Measurements from ENCODE around the gene VPS13D. TPM values are rescaled to one million over a fixed set of nuclear protein-coding genes. Genes with fewer than 3 reads are reported as not detected.
A peak's percentile ranks its signal among the peaks of the same experiment; 100 is the strongest.

The VPS13D gene
- total and polyA plus RNA-seq, 4 donors, result 38.5 to 72.2 (median 46.0) TPM

DNA sequence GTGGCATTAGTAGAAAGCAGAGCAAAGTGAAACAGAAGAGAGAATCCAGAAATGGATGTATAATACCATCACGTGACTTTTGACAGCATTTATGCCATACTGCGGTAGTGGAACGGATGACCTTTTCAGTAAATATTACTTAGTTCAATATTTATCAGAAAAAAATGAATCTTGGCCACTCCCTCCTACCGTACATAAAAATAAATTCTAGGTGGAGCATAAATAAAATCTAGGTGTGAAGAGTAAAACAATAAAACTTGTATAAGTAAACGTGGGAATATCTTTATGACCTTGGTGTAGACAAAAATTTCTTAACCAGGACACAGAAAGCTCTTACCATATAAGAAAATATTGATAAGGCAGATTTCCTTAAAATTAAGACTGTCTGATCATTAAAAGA lies 182.6 kb downstream of the VPS13D start:
- no peak overlapping the region for H3K4me3 ChIP-seq (ENCODE audit: low read depth, low read length)
- no peaks in the 10 kb centered on the region for H3K27me3 ChIP-seq (ENCODE audit: control insufficient read depth, insufficient read depth, low read length)
- peaks cover 5% of the 10 kb centered on the region for H3K4me1 ChIP-seq (ENCODE audit: control insufficient read depth, insufficient read depth, low read length)
- no peak overlapping the region for H3K27ac ChIP-seq (ENCODE audit: low read depth, low read length)
- no peak for DNase-seq (ENCODE audit: low read depth in 4 of 6, low spot score in 6 of 6)
- peaks cover 20% of the 10 kb centered on the region for H3K36me3 ChIP-seq (ENCODE audit: control insufficient read depth, insufficient read depth, low read length)
- no CpG with 5 or more reads among the region's 5 CpGs for WGBS (ENCODE audit: insufficient coverage)
- H3K9me3 ChIP-seq (ENCODE audit: control insufficient read depth, insufficient read depth, low read length), result peaks cover 3% of the 10 kb centered on the region

DNA sequence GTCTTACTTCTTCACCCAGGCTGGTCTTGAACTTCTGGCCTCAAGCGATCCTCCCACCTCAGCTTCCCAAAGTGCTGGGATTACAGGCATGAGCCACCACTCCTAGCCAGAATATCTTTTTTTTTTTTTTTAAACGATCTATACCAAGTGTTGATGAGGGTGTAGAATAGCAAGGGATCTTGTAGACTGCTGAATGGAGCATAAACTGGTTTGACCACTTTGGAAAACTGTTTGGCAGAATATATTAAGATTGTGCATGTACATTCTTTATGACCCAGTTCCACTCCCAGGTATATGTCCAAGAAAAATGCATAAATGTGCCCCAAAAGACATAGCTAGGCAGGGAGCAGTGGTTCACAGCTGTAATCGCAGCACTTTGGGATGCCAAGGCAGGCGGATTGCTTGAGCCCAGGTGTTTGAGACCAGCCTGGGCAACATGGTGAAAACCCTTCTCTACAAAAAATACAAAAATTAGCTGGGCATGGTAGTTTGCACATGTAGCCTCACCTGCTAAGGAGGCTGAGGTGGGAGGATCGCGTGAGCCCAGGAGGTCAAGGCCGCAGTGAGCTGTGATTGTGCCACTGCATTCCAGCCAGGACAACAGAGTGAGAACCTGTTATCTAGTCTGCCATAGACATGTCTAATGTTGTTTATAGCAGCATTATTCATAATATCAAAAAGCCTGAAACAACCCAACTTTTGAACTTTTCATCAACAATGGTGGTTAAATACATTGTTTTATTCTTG lies 184.0 kb downstream of the VPS13D start:
- no CpG with 5 or more reads among the region's 7 CpGs for WGBS (ENCODE audit: insufficient coverage)
- Histone ChIP-seq H3K27me3 (ENCODE audit: control insufficient read depth, insufficient read depth, low read length) (no peaks in the 10 kb centered on the region), H3K27ac (ENCODE audit: low read depth, low read length) (no peak overlapping the region), H3K36me3 (ENCODE audit: control insufficient read depth, insufficient read depth, low read length) (peaks cover 25% of the 10 kb centered on the region), H3K4me3 (ENCODE audit: low read depth, low read length) (no peak overlapping the region), H3K4me1 (ENCODE audit: control insufficient read depth, insufficient read depth, low read length) (no peaks in the 10 kb centered on the region), H3K9me3 (ENCODE audit: control insufficient read depth, insufficient read depth, low read length) (peaks cover 3% of the 10 kb centered on the region)
- no peak for DNase-seq (ENCODE audit: low read depth in 4 of 6, low spot score in 6 of 6)

- Histone ChIP-seq H3K27me3 (ENCODE audit: control insufficient read depth, insufficient read depth, low read length) (no peaks in the 10 kb centered on the region), H3K27ac (ENCODE audit: low read depth, low read length) (no peak overlapping the region), H3K4me3 (ENCODE audit: low read depth, low read length) (no peak overlapping the region), H3K36me3 (ENCODE audit: control insufficient read depth, insufficient read depth, low read length) (peaks cover 25% of the 10 kb centered on the region), H3K9me3 (ENCODE audit: control insufficient read depth, insufficient read depth, low read length) (peaks cover 3% of the 10 kb centered on the region), H3K4me1 (ENCODE audit: control insufficient read depth, insufficient read depth, low read length) (no peaks in the 10 kb centered on the region)
- no peak for DNase-seq (ENCODE audit: low read depth in 4 of 6, low spot score in 6 of 6)
- WGBS (ENCODE audit: insufficient coverage), result no CpG with 5 or more reads among the region's 2 CpGs
Measured at GRCh38 chr1:12414444-12415018, 184.7 kb downstream of the VPS13D start.

DNA sequence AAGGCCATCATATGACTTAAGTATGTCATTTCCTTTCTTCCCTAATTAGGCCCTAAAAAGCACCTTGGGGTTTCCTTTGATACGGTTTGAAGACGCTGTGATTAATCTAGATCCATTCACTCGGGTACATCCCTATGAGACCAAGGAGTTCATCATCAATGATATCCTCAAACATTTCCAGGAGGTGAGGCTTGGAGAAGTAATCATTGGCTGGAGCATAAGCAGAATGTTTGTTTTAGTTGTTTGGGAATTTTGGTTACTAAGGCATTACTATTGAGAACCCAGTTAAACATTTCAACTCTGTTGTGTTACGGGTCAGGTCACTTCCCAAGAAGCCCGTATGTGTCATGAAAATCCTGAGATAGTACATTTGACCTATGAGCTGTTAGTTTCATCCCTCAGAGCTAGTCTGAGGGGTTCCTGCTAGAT lies 185.2 kb downstream of the VPS13D start:
- Histone ChIP-seq H3K27ac (ENCODE audit: low read depth, low read length) (no peak overlapping the region), H3K27me3 (ENCODE audit: control insufficient read depth, insufficient read depth, low read length) (no peaks in the 10 kb centered on the region), H3K36me3 (ENCODE audit: control insufficient read depth, insufficient read depth, low read length) (peaks cover 25% of the 10 kb centered on the region), H3K4me3 (ENCODE audit: low read depth, low read length) (no peak overlapping the region), H3K9me3 (ENCODE audit: control insufficient read depth, insufficient read depth, low read length) (peaks cover 3% of the 10 kb centered on the region), H3K4me1 (ENCODE audit: control insufficient read depth, insufficient read depth, low read length) (no peaks in the 10 kb centered on the region)
- 60% methylated on average over 1 of the region's 5 CpGs for WGBS (ENCODE audit: insufficient coverage)
- DNase-seq (ENCODE audit: low read depth in 4 of 6, low spot score in 6 of 6), result no peak

GRCh38 chr1:12416101-12416500 lies 186.3 kb downstream of the VPS13D start:
- no peaks in the 10 kb centered on the region for H3K4me1 ChIP-seq (ENCODE audit: control insufficient read depth, insufficient read depth, low read length)
- no peaks in the 10 kb centered on the region for H3K9me3 ChIP-seq (ENCODE audit: control insufficient read depth, insufficient read depth, low read length)
- no peak overlapping the region for H3K4me3 ChIP-seq (ENCODE audit: low read depth, low read length)
- WGBS (ENCODE audit: insufficient coverage), result 100% methylated on average over 1 of the region's 1 CpG
- no peaks in the 10 kb centered on the region for H3K27me3 ChIP-seq (ENCODE audit: control insufficient read depth, insufficient read depth, low read length)
- no peak for DNase-seq (ENCODE audit: low read depth in 4 of 6, low spot score in 6 of 6)
- H3K27ac ChIP-seq (ENCODE audit: low read depth, low read length), result no peak overlapping the region
- H3K36me3 ChIP-seq (ENCODE audit: control insufficient read depth, insufficient read depth, low read length), result peaks cover 25% of the 10 kb centered on the region

DNA sequence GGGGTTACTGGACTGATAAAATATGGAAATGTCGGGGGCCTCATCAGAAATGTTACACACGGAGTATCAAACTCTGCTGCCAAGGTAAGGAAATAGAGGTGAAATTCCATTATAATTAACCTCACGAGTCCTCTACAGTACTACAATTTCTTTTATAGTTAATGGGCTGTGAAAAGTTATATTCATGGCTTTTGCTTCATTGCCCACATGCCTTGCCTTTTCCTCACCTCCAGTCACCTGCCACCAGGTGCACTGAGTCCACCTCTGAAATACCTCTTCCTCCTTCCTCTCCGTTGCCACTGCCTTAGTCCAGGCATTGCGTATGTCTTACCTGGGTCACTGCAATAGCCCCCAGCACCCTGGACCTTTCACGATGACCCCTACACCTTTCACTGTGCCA lies 186.9 kb downstream of the VPS13D start:
- Histone ChIP-seq H3K27ac (ENCODE audit: low read depth, low read length) (no peak overlapping the region), H3K36me3 (ENCODE audit: control insufficient read depth, insufficient read depth, low read length) (peaks cover 25% of the 10 kb centered on the region), H3K4me1 (ENCODE audit: control insufficient read depth, insufficient read depth, low read length) (no peaks in the 10 kb centered on the region), H3K9me3 (ENCODE audit: control insufficient read depth, insufficient read depth, low read length) (no peaks in the 10 kb centered on the region), H3K4me3 (ENCODE audit: low read depth, low read length) (no peak overlapping the region), H3K27me3 (ENCODE audit: control insufficient read depth, insufficient read depth, low read length) (no peaks in the 10 kb centered on the region)
- WGBS (ENCODE audit: insufficient coverage), result 95% methylated on average over 3 of the region's 6 CpGs
- no peak for DNase-seq (ENCODE audit: low read depth in 4 of 6, low spot score in 6 of 6)

DNA sequence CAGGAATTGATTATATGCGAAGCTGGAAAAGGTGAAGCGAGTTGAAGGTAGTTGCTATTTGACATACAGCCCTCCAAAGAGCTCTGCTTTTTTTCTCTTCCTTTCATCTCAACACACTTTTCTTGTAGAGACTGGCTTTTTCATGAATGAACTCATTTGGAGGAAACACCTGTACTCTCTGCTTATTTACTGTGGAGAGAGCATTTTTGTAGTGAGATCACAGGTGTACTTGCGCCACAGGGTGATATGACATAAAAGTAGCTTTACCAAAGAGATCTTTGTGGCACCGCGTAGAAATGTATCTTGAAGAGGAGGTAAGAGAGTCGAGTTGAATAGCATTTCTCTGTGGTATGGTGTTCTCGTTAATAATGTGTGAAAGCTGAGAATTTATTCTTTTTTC lies 187.6 kb downstream of the VPS13D start:
- 100% methylated on average over 1 of the region's 7 CpGs for whole genome bisulfite sequencing (ENCODE audit: insufficient coverage)
- H3K27ac ChIP-seq (ENCODE audit: low read depth, low read length), result no peak overlapping the region
- peaks cover 25% of the 10 kb centered on the region for H3K36me3 ChIP-seq (ENCODE audit: control insufficient read depth, insufficient read depth, low read length)
- H3K27me3 ChIP-seq (ENCODE audit: control insufficient read depth, insufficient read depth, low read length), result no peaks in the 10 kb centered on the region
- H3K4me3 ChIP-seq (ENCODE audit: low read depth, low read length), result no peak overlapping the region
- no peaks in the 10 kb centered on the region for H3K4me1 ChIP-seq (ENCODE audit: control insufficient read depth, insufficient read depth, low read length)
- no peak for DNase-seq (ENCODE audit: low read depth in 4 of 6, low spot score in 6 of 6)
- no peaks in the 10 kb centered on the region for H3K9me3 ChIP-seq (ENCODE audit: control insufficient read depth, insufficient read depth, low read length)

DNA sequence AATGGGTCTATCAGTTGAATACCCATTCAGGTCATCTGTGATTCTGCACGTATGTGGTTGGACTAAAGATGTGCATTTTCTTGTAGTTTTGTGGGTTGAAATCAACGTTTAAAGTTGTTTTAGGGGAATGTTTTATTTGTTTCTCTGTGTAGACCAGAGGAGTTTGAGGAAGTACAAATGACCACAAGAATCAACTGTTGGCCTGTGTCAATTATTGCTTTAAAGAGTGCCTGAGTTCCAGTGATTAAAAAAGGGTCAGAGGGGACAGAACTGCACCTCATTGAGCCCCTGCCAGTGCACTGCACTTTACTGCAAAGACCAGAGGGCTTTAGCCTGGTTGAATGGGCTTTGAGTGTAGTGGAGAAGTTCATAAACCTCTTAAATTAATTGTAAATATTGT lies 190.3 kb downstream of the VPS13D start:
- Histone ChIP-seq H3K36me3 (ENCODE audit: control insufficient read depth, insufficient read depth, low read length) (peaks cover 15% of the 10 kb centered on the region), H3K4me1 (ENCODE audit: control insufficient read depth, insufficient read depth, low read length) (no peaks in the 10 kb centered on the region), H3K4me3 (ENCODE audit: low read depth, low read length) (no peak overlapping the region), H3K27me3 (ENCODE audit: control insufficient read depth, insufficient read depth, low read length) (no peaks in the 10 kb centered on the region), H3K27ac (ENCODE audit: low read depth, low read length) (no peak overlapping the region), H3K9me3 (ENCODE audit: control insufficient read depth, insufficient read depth, low read length) (no peaks in the 10 kb centered on the region)
- 94% methylated on average over 2 of the region's 2 CpGs for WGBS (ENCODE audit: insufficient coverage)
- DNase-seq (ENCODE audit: low read depth in 4 of 6, low spot score in 6 of 6), result no peak

DNA sequence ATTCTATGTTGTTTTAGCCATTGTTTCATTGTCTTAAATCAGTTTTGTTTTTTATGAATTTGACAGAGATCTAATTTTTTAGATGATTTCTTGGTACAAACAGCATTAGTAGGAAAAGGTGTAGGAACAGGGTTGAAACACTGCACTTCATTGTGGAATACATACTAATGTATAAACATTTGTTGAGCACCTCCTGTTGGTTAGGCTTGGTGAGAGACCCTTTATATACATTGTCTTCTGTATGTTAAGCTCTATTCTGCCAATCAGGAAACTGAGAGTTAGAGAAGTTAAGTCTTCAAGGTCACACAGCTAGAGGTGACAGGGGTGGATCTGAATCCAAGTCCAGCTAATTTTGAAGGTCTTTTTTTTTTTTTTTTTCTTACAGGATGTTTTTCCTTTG lies 192.7 kb downstream of the VPS13D start:
- no peak overlapping the region for H3K4me3 ChIP-seq (ENCODE audit: low read depth, low read length)
- no peaks in the 10 kb centered on the region for H3K9me3 ChIP-seq (ENCODE audit: control insufficient read depth, insufficient read depth, low read length)
- H3K27me3 ChIP-seq (ENCODE audit: control insufficient read depth, insufficient read depth, low read length), result no peaks in the 10 kb centered on the region
- H3K4me1 ChIP-seq (ENCODE audit: control insufficient read depth, insufficient read depth, low read length), result peaks cover 2% of the 10 kb centered on the region
- peaks cover 5% of the 10 kb centered on the region for H3K36me3 ChIP-seq (ENCODE audit: control insufficient read depth, insufficient read depth, low read length)
- no peak for DNase-seq (ENCODE audit: low read depth in 4 of 6, low spot score in 6 of 6)
- no peak overlapping the region for H3K27ac ChIP-seq (ENCODE audit: low read depth, low read length)

GRCh38 chr1:12424087-12424529 lies 194.3 kb downstream of the VPS13D start:
- peaks cover 2% of the 10 kb centered on the region for H3K4me1 ChIP-seq (ENCODE audit: control insufficient read depth, insufficient read depth, low read length)
- no peak for DNase-seq (ENCODE audit: low read depth in 4 of 6, low spot score in 6 of 6)
- H3K27ac ChIP-seq (ENCODE audit: low read depth, low read length), result peak overlapping the region; percentile 52
- H3K27me3 ChIP-seq (ENCODE audit: control insufficient read depth, insufficient read depth, low read length), result no peaks in the 10 kb centered on the region
- H3K36me3 ChIP-seq (ENCODE audit: control insufficient read depth, insufficient read depth, low read length), result no peaks in the 10 kb centered on the region
- H3K4me3 ChIP-seq (ENCODE audit: low read depth, low read length), result no peak overlapping the region
- no peaks in the 10 kb centered on the region for H3K9me3 ChIP-seq (ENCODE audit: control insufficient read depth, insufficient read depth, low read length)
- WGBS (ENCODE audit: insufficient coverage), result 100% methylated on average over 1 of the region's 3 CpGs
